Stimulated activated CD4-positive, alpha-beta T cell treated with anti-CD3 and anti-CD28 coated beads, Interleukin-4, amount 100 ng/mL, for 1 hour (primary cell): Measurements from ENCODE around the gene CLN3.
"Not testable (repeated sequence)": the region's sequence is repeated elsewhere in the genome, so short reads cannot be mapped to it uniquely, and the experiment has no call there.

Source experiments
- DNase-seq: peaks from one replicate; pipeline ENCODE4 v3.0.0-alpha.2; 2020

Gene CLN3

GRCh38 chr16:28494121-28494851 lies 2.4 kb upstream of the CLN3 start, which contains the start of gene APOBR:
TSS of gene APOBR (plus strand) at chr16:28494643. CDS start at chr16:28494682, 39 bp downstream.
- peak; percentile 75 for DNase-seq

- no peak for DNase-seq
Observed at GRCh38 chr16:28492511-28492910, 637 bp upstream of the CLN3 start.

- peak; percentile 18 for DNase-seq
Observed at GRCh38 chr16:28491230-28491969, 474 bp downstream of the CLN3 start.

- no peak for DNase-seq
Observed at GRCh38 chr16:28486266-28486665, 5.6 kb downstream of the CLN3 start.

- DNase-seq: not testable (repeated sequence)
Observed at GRCh38 chr16:28483361-28483760, 8.5 kb downstream of the CLN3 start.

GRCh38 chr16:28482026-28482425 lies 9.8 kb downstream of the CLN3 start:
- DNase-seq: no peak

- DNase-seq: no peak
Observed at GRCh38 chr16:28478506-28479180, 13.2 kb downstream of the CLN3 start.

GRCh38 chr16:28477311-28477920 lies 14.5 kb downstream of the CLN3 start:
- no peak for DNase-seq

GRCh38 chr16:28475221-28475620 lies 16.7 kb downstream of the CLN3 start:
- DNase-seq: no peak

GRCh38 chr16:28473714-28474265 lies 18.1 kb downstream of the CLN3 start:
- no peak for DNase-seq

- DNase-seq: not testable (repeated sequence)
Observed at GRCh38 chr16:28447081-28447480, 44.8 kb downstream of the CLN3 start.

- DNase-seq: not testable (repeated sequence)
Observed at GRCh38 chr16:28446388-28446787, 45.5 kb downstream of the CLN3 start.

- not testable (repeated sequence) for DNase-seq
Observed at GRCh38 chr16:28443943-28444342, 47.9 kb downstream of the CLN3 start.

GRCh38 chr16:28438899-28439298 lies 53.0 kb downstream of the CLN3 start:
- not testable (repeated sequence) for DNase-seq

- DNase-seq: not testable (repeated sequence)
Observed at GRCh38 chr16:28435340-28435739, 56.5 kb downstream of the CLN3 start.
